A673 (cell line): Measurements from ENCODE around the gene AZIN2.

ENCODE experiments used
- CTCF ChIP-seq: fragments of 300-800, 200-600 bp; sonication (generic); conservative IDR thresholded peaks from 2 replicates; pipeline ENCODE4 v1.5.1; 2017; ENCODE audit warnings: low read depth, mild to moderate bottlenecking, antibody characterized with exemption, low read length, moderate library complexity, mixed read lengths
- EZH2 ChIP-seq: fragments of 200-600 bp; sonication (generic); IDR thresholded peaks from 2 replicates; pipeline ENCODE4 v1.6.1; 2017; ENCODE audit warnings: borderline replicate concordance, low read depth, mild to moderate bottlenecking, mixed read lengths, antibody characterized with exemption, low read length; ENCODE audit not compliant: poor library complexity, severe bottlenecking

- TF ChIP-seq CTCF (no peak), EZH2 (no peak)
These were observed 70.2 kb downstream of the AZIN2 start for GRCh38 chr1:33151116-33151515.
